ENCODE data around the gene ETFRF1.

DNA sequence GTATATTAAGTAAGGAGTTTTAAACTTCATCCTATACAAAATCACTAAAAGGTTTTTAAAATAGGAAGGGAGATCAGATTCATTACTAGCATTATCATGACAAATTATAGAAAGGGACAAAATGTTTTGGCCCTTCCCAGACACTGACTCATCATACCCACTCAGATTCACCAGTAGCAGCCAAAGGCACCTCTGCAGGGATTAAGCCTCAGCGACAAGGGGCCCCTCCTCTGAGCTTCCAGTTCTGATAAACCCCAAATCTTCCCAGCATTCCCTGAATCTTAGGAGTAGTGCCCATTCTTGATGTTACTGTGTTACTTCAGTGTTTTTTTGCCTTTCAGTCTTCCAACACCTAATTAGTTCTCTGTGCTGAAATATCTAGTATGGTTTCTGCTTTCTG, 41.2 kb downstream of the ETFRF1 start:
- no peak for TF ChIP-seq POLR2A (IDR thresholded peaks at IDR 0.05)
- TF ChIP-seq, protein P1, sequence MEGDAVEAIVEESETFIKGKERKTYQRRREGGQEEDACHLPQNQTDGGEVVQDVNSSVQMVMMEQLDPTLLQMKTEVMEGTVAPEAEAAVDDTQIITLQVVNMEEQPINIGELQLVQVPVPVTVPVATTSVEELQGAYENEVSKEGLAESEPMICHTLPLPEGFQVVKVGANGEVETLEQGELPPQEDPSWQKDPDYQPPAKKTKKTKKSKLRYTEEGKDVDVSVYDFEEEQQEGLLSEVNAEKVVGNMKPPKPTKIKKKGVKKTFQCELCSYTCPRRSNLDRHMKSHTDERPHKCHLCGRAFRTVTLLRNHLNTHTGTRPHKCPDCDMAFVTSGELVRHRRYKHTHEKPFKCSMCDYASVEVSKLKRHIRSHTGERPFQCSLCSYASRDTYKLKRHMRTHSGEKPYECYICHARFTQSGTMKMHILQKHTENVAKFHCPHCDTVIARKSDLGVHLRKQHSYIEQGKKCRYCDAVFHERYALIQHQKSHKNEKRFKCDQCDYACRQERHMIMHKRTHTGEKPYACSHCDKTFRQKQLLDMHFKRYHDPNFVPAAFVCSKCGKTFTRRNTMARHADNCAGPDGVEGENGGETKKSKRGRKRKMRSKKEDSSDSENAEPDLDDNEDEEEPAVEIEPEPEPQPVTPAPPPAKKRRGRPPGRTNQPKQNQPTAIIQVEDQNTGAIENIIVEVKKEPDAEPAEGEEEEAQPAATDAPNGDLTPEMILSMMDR (IDR thresholded peaks at IDR 0.05 in 4 of 5, conservative IDR thresholded peaks at IDR 0.05 in 1 of 5), result no peak

Measured in gastrocnemius medialis (tissue), 4 donors.